GM18951 (cell line): ENCODE measurements around the gene PLA2G4D.
"Not testable (repeated sequence)": the region's sequence is repeated elsewhere in the genome, so short reads cannot be mapped to it uniquely, and the experiment has no call there.

Experiments
- POLR2A ChIP-seq: IDR thresholded peaks from 4 replicates; pipeline ENCODE4 v1.6.1; 2011; ENCODE audit warnings: mild to moderate bottlenecking; ENCODE audit not compliant: insufficient read length, insufficient read depth; ENCODE audit errors: extremely low read depth
- in situ Hi-C: fragments of 300-500 bp; cut with MboI; formaldehyde crosslinking; loops from one replicate; pipeline ENCODE4 v1.12.0; 2022; ENCODE audit warnings: low sequenced_read_pairs, mixed read lengths, inconsistent platforms; ENCODE audit not compliant: unreplicated experiment

The PLA2G4D gene

GRCh38 chr15:42092398-42093318, 1.7 kb downstream of the PLA2G4D start:
- in situ Hi-C loops, result no loop called here
- TF ChIP-seq POLR2A, result no peak

- in situ Hi-C loops, result not testable (repeated sequence)
Measured at GRCh38 chr15:42091753-42092397, 2.5 kb downstream of the PLA2G4D start.

- no peak for TF ChIP-seq POLR2A
- in situ Hi-C loops, result no loop called here
Measured at GRCh38 chr15:42090781-42091180, 3.6 kb downstream of the PLA2G4D start.

- in situ Hi-C loops, result no loop called here
- TF ChIP-seq POLR2A, result no peak
Measured at GRCh38 chr15:42090370-42090769, 4.0 kb downstream of the PLA2G4D start.

- TF ChIP-seq POLR2A, result no peak
- in situ Hi-C loops, result no loop called here
Measured at GRCh38 chr15:42089942-42090341, 4.4 kb downstream of the PLA2G4D start.

GRCh38 chr15:42088801-42089640, 5.3 kb downstream of the PLA2G4D start:
- in situ Hi-C loops, result no loop called here
- TF ChIP-seq POLR2A, result no peak

GRCh38 chr15:42087926-42088800, 6.2 kb downstream of the PLA2G4D start:
- TF ChIP-seq POLR2A, result no peak
- in situ Hi-C loops, result no loop called here

GRCh38 chr15:42087460-42087859, 6.9 kb downstream of the PLA2G4D start:
- TF ChIP-seq POLR2A, result no peak
- in situ Hi-C loops, result no loop called here

- no peak for TF ChIP-seq POLR2A
- in situ Hi-C loops, result no loop called here
Measured at GRCh38 chr15:42085721-42086120, 8.6 kb downstream of the PLA2G4D start.

GRCh38 chr15:42085236-42085605, 9.1 kb downstream of the PLA2G4D start:
- in situ Hi-C loops, result no loop called here
- no peak for TF ChIP-seq POLR2A

- no peak for TF ChIP-seq POLR2A
- in situ Hi-C loops, result no loop called here
Measured at GRCh38 chr15:42084465-42085235, 9.7 kb downstream of the PLA2G4D start.

GRCh38 chr15:42083916-42084315, 10.4 kb downstream of the PLA2G4D start:
- in situ Hi-C loops, result no loop called here
- TF ChIP-seq POLR2A, result no peak
